GM12878 (cell line): Measurements from ENCODE around the gene S1PR1. TPM values are rescaled to one million over a fixed set of nuclear protein-coding genes. Genes with fewer than 3 reads are reported as not detected.

Experiments
- ATAC-seq: fragments of 200-7000 bp; cut with Tn5 transposase; 3 replicates; pipeline ENCODE4 v1.9.1; 2020; ENCODE audit warnings: mild to moderate bottlenecking, moderate library complexity
- BruUV-seq: library from RNA; stranded (reverse); fragments of 400-500 nt; replicated peaks from 2 replicates; lab custom pipeline; 2021; lab: Mats Ljungman, UMichigan
- CTCF ChIA-PET: fragments of 300-600 bp; sonication (Branson Sonifier 250); formaldehyde crosslinking; extraction: SDS; loops from one replicate; lab custom pipeline; 2021; ENCODE audit warnings: inconsistent platforms; lab: Yijun Ruan, JAX
- POLR2A ChIA-PET: fragments of 350-600 bp; formaldehyde crosslinking; extraction: SDS; loops from one replicate; lab custom pipeline; 2021; ENCODE audit warnings: inconsistent platforms; lab: Charles Lee
- RAD21 ChIA-PET: fragments of 300-600 bp; sonication (Branson Sonifier 250); formaldehyde crosslinking; loops from one replicate; lab custom pipeline; 2023; ENCODE audit warnings: antibody characterized with exemption; ENCODE audit not compliant: unreplicated experiment; lab: Charles Lee
- SMC1A ChIA-PET: fragments of 300-600 bp; sonication (Branson Sonifier 250); formaldehyde crosslinking; loops from one replicate; lab custom pipeline; 2023; ENCODE audit not compliant: unreplicated experiment, uncharacterized antibody; lab: Charles Lee
- DNase-seq: peaks from one replicate; pipeline ENCODE4 v3.0.0-alpha.2; 2011; ENCODE audit warnings: low read depth, low spot score
- FAIRE-seq: peaks from 3 replicates; lab custom pipeline; 2011; peaks lifted over from hg19 to GRCh38; lab: Jason Lieb, UNC
- H2AFZ ChIP-seq: 2 replicates; pipeline ENCODE4 v1.6.0; 2011; ENCODE audit warnings: low read depth, low read length, control low read depth; ENCODE audit not compliant: control insufficient read depth
- H3K27ac ChIP-seq: 2 replicates; pipeline ENCODE4 v1.5.1; 2011; ENCODE audit warnings: control low read depth; ENCODE audit not compliant: control insufficient read depth, insufficient read depth
- H3K27me3 ChIP-seq, 2 experiments: replicated peaks in 1 of 2; 2 replicates each; pipeline versions ENCODE4 v1.6.0 to v1.6.1; 2011; ENCODE audit warnings: low read length in 1 of 2; ENCODE audit not compliant: control insufficient read depth in 2 of 2, insufficient read depth in 2 of 2
- H3K36me3 ChIP-seq, 2 experiments: 2 replicates each; pipeline ENCODE4 v1.5.1; 2011; ENCODE audit warnings: low read length in 1 of 2; ENCODE audit not compliant: control insufficient read depth in 2 of 2, insufficient read depth in 2 of 2
- H3K4me1 ChIP-seq: 2 replicates; pipeline ENCODE4 v1.6.1; 2011; ENCODE audit warnings: mild to moderate bottlenecking, low read length, moderate library complexity, mixed read lengths; ENCODE audit not compliant: control insufficient read depth, insufficient read depth
- H3K4me2 ChIP-seq: 2 replicates; pipeline ENCODE4 v1.6.0; 2011; ENCODE audit warnings: control low read depth; ENCODE audit not compliant: control insufficient read depth, insufficient read depth
- H3K4me3 ChIP-seq: fragments of 200-600 bp; sonication (generic); 2 replicates; pipeline ENCODE4 v1.5.1; 2016
- H3K79me2 ChIP-seq: 2 replicates; pipeline ENCODE4 v1.6.0; 2011; ENCODE audit warnings: low read length; ENCODE audit not compliant: control insufficient read depth, insufficient read depth
- H3K9ac ChIP-seq: 2 replicates; pipeline ENCODE4 v1.8.0; 2011; ENCODE audit warnings: low read length, control low read depth, mixed read lengths; ENCODE audit not compliant: control insufficient read depth, insufficient read depth
- H3K9me3 ChIP-seq: replicated peaks from 3 replicates; pipeline ENCODE4 v1.5.1; 2011; ENCODE audit warnings: mild to moderate bottlenecking, low read length; ENCODE audit not compliant: control insufficient read depth, insufficient read depth
- H4K20me1 ChIP-seq: 2 replicates; pipeline ENCODE4 v1.6.0; 2011; ENCODE audit not compliant: control insufficient read depth, insufficient read depth
- IRF4 ChIP-seq: IDR thresholded peaks from 2 replicates; pipeline ENCODE4 v1.6.1; 2011; ENCODE audit warnings: low read depth, low read length
- SMAD1 ChIP-seq: fragments of 450-650 bp; IDR thresholded peaks from 2 replicates; pipeline ENCODE4 v1.6.1; 2018; ENCODE audit warnings: mild to moderate bottlenecking, low read depth; ENCODE audit not compliant: partially characterized antibody
- TARDBP ChIP-seq: IDR thresholded peaks from 2 replicates; pipeline ENCODE4 v1.6.1; 2016; ENCODE audit warnings: borderline replicate concordance
- TCF7 ChIP-seq: IDR thresholded peaks from 2 replicates; pipeline ENCODE4 v1.6.1; 2014; ENCODE audit warnings: antibody characterized with exemption, borderline replicate concordance
- ZNF207 ChIP-seq: fragments of 450-650 bp; IDR thresholded peaks from 2 replicates; pipeline ENCODE4 v1.6.1; 2014; ENCODE audit warnings: antibody characterized with exemption, mild to moderate bottlenecking, borderline replicate concordance
- WGBS: methylation state at CpG from one replicate; pipeline ENCODE4 v1.1.6; 2016; ENCODE audit warnings: low lambda C conversion rate; ENCODE audit not compliant: insufficient replicate concordance, insufficient coverage; ENCODE audit errors: missing lambda C conversion rate; 5-methylcytosine and 5-hydroxymethylcytosine counted together
- in situ Hi-C: fragments of 300-500 bp; cut with MboI; formaldehyde crosslinking; loops from 9 replicates; pipeline ENCODE4 v1.14.3; 2018; ENCODE audit warnings: mixed read lengths
- intact Hi-C: fragments of 100-400 bp; cut with micrococcal nuclease; formaldehyde crosslinking; loops from one replicate; pipeline ENCODE4 v1.14.2; 2022; ENCODE audit not compliant: unreplicated experiment
- polyA plus RNA-seq, 11 experiments: library from polyadenylated mRNA; depleted of rRNA in 4 of 11; unstranded in 6 of 11; stranded (reverse) in 5 of 11; fragments of >200 nt; fragmentation: Nextera tagmentation in 4 of 11; fragmentation: Illumina TruSeq in 1 of 11; extraction: Ambion mirVana in 4 of 11; extraction: Trizol in 1 of 11; gene quantifications; 1 replicate in 1 of 11; 2 replicates in 10 of 11; pipeline versions ENCODE4 v1.2.1 to v1.2.3, GENCODE V29; 2011 to 2016; ENCODE audit warnings: inconsistent platforms in 2 of 11, missing spikeins in 2 of 11, low read depth in 1 of 11
- total RNA-seq, 4 experiments: library from RNA; depleted of rRNA in 3 of 4; stranded (reverse); fragments of >200 nt in 3 of 4; fragmentation: Illumina TruSeq in 1 of 4; extraction: Trizol in 1 of 4; gene quantifications; 2 replicates each; pipeline versions ENCODE4 v1.2.1 to v1.2.3, GENCODE V29; 2013 to 2021
- TF ChIP-seq, protein P1 (sequence below): IDR thresholded peaks from 2 replicates; pipeline ENCODE4 v1.6.1; 2012; ENCODE audit warnings: low read length, inconsistent platforms
- TF ChIP-seq, protein P2 (sequence below): IDR thresholded peaks from 2 replicates; pipeline ENCODE4 v1.6.1; 2011; ENCODE audit warnings: mild to moderate bottlenecking, low read depth, low read length, moderate library complexity; ENCODE audit not compliant: insufficient replicate concordance

S1PR1 gene
- total and polyA plus RNA-seq, 10 of the 15 experiments (the other 5 are each of a cell fraction or from before 2014, with no cell fraction given) = 3.8 to 59.4 (median 30.7) TPM

DNA sequence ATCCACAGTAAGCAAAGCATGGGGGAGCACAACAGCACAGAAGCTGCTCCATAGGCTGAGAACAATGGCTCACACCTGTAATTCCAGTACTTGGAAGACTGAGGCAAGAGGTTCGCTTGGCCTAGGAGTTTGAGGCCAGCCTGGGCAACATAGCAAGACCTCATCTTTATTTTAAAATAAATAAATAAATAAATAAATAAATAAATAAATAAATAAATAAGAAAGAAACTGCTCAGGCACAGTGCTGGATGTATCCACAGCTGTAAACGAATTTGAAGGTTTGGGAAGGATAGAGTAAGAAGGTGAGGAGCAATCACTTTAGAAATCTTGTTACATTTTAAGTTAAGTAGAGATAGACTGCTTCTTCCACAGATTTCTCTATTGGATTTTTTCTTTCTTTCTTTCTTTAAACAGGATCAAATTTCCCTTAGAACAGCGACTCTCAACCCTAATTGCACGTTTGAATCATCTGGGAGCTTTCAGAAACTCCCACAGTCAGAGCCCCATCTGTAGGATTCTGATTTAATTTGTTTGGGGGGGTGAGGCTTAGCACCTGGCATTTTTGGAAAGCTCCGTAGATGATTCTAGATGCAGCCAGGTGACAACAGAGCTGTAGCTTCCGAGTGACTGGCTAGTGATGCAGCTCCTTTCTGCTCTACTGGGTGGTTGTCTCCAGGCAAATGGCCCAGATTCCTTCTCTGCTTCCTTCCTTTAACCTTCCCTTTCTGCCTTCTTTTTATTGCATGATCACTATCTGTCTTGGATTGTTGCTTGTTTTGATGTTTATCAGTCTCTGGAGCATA lies 53.5 kb downstream of the S1PR1 start:
- no peak for FAIRE-seq
- POLR2A ChIA-PET = interaction anchor here (0.6 to 2.8 kb wide), 11 partner anchors 11 to 150 kb away, joined by 3 to 12 read pairs (median 3); no protein-coding TSS in a partner anchor

More for the DNA sequence above, 53.5 kb downstream of the S1PR1 start:
- intact Hi-C loops = loop anchor here (2.0 kb wide), 1 partner anchor 112 kb away; no protein-coding TSS in a partner anchor
- DNase-seq = no peak
- no TSS peak for BruUV-seq
- Histone ChIP-seq H3K4me1 (peaks cover 38% of the 10 kb centered on the region), H4K20me1 (no peaks in the 10 kb centered on the region), H2AFZ (peak overlapping the region; percentile 49), H3K79me2 (no peaks in the 10 kb centered on the region), H3K9ac (no peak overlapping the region), H3K9me3 (no peaks in the 10 kb centered on the region), H3K4me3 (no peak overlapping the region), H3K4me2 (peak overlapping the region; percentile 9), H3K27me3 (no peaks in the 10 kb centered on the region), H3K27ac (peak overlapping the region; percentile 54), H3K36me3 (no peaks in the 10 kb centered on the region)
- ATAC-seq = no peak; the same call in 2 of the 3 replicates
- RAD21 ChIA-PET = interaction anchor here (0.6 to 12.5 kb wide), 33 partner anchors 10 to 826 kb away, joined by 3 to 171 read pairs (median 5); partner anchors contain the start of gene S1PR1
- TF ChIP-seq ZNF207 = no peak
- no peak for TF ChIP-seq TARDBP
- TF ChIP-seq TCF7 = no peak
- TF ChIP-seq SMAD1 = no peak
- TF ChIP-seq, protein P1, sequence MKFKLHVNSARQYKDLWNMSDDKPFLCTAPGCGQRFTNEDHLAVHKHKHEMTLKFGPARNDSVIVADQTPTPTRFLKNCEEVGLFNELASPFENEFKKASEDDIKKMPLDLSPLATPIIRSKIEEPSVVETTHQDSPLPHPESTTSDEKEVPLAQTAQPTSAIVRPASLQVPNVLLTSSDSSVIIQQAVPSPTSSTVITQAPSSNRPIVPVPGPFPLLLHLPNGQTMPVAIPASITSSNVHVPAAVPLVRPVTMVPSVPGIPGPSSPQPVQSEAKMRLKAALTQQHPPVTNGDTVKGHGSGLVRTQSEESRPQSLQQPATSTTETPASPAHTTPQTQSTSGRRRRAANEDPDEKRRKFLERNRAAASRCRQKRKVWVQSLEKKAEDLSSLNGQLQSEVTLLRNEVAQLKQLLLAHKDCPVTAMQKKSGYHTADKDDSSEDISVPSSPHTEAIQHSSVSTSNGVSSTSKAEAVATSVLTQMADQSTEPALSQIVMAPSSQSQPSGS = no peak
- TF ChIP-seq, protein P2, sequence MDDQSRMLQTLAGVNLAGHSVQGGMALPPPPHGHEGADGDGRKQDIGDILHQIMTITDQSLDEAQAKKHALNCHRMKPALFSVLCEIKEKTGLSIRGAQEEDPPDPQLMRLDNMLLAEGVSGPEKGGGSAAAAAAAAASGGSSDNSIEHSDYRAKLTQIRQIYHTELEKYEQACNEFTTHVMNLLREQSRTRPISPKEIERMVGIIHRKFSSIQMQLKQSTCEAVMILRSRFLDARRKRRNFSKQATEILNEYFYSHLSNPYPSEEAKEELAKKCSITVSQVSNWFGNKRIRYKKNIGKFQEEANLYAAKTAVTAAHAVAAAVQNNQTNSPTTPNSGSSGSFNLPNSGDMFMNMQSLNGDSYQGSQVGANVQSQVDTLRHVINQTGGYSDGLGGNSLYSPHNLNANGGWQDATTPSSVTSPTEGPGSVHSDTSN = no peak
- TF ChIP-seq IRF4 = no peak
- SMC1A ChIA-PET = interaction anchor here (0.6 to 11.8 kb wide), 34 partner anchors 9 to 373 kb away, joined by 3 to 275 read pairs (median 8); no protein-coding TSS in a partner anchor
- in situ Hi-C loops = loop anchor here (5.0 kb wide), 1 partner anchor 373 kb away; no protein-coding TSS in a partner anchor
- 56% methylated on average over 6 of the region's 6 CpGs for WGBS
- CTCF ChIA-PET = interaction anchor here (0.5 to 12.4 kb wide), 40 partner anchors 10 to 588 kb away, joined by 3 to 253 read pairs (median 6); no protein-coding TSS in a partner anchor

Other genes starting within 250 kb of the S1PR1 start
- gene DPH5, start 211.2 kb upstream of the S1PR1 start, total RNA-seq (2014; rRNA removed) = 44.1 and 50.6 TPM in 2 replicates
- 70.2 and 72.0 TPM in 2 replicates for gene DPH5, start 211.2 kb upstream of the S1PR1 start, total RNA-seq (2014; rRNA removed; fragmentation: Illumina TruSeq; extraction: Trizol)
- gene DPH5, start 211.2 kb upstream of the S1PR1 start, total RNA-seq (2021) = 59.8 and 60.7 TPM in 2 replicates
- gene DPH5, start 211.2 kb upstream of the S1PR1 start, polyA plus RNA-seq (2011; rRNA removed) = 95.5 and 118 TPM in 2 replicates
- 76.5 and 103 TPM in 2 replicates for gene DPH5, start 211.2 kb upstream of the S1PR1 start, polyA plus RNA-seq (2014; fragmentation: Illumina TruSeq; extraction: Trizol)
- gene DPH5, start 211.2 kb upstream of the S1PR1 start, polyA plus RNA-seq (2014; fragmentation: Nextera tagmentation; extraction: Ambion mirVana) = 10 to 100 TPM; 83.7 to 95.7 TPM
- gene DPH5, start 211.2 kb upstream of the S1PR1 start, polyA plus RNA-seq (2014; rRNA removed) = 44.1 and 62.6 TPM in 2 replicates
- 10 to 100 TPM; 50.0 to 52.3 TPM for gene DPH5, start 211.2 kb upstream of the S1PR1 start, polyA plus RNA-seq (2016; fragmentation: Nextera tagmentation; extraction: Ambion mirVana)